Stimulated activated CD4-positive, alpha-beta T cell treated with anti-CD3 and anti-CD28 coated beads, Interleukin-2, amount 100 ng/mL, for 48 hours (primary cell): ENCODE data around the gene F5.
A peak's percentile ranks its signal among the peaks of the same experiment; 100 is the strongest.
"Not testable (repeated sequence)": the region's sequence is repeated elsewhere in the genome, so short reads cannot be mapped to it uniquely, and the experiment has no call there.

Source experiments
- DNase-seq, 2 donors: peaks; one replicate each; pipeline ENCODE4 v3.0.0-alpha.2; 2020

The F5 gene

DNA sequence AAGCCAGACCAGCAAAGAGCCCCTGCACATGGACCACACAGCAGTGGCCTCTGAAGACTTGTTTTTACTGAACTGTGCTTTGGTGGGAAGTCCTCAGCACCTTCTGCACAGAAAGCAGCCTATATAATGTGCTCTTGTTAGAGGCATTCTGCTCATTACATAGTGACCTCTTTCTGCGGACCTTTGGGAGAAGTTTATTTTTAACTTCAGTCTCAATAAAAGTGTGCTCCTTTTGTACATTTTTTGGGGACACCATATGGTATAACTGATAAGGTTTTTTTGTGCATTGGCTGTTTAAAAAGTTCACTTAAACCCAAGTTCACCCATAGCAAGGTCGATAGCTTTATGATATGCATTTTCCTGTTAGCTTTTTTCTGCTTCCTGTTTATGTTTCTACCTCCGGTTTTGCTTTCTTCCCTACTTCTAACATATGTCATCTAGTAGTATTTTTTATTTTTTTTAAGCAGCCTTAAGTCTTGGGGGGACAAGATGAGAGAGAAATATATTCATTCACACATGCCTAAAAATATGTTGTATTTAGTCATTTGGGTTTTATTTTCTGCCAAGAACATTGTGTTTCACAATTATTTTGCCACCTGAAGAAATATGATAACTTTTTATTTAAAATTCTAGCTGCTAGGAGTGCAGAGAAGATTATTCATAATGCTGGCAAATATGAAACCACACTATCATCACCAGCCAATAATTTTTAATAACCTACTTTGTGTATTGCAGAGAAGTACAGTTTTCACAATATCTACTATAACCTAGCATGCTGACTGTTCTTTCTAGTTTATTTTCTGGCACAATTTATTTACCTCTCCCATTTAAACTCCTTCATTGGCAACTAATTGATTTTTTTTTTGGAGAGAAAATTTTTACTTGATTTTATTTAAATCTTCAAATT is 77.6 kb downstream of the F5 start:
- DNase-seq: no peak

- no peak for DNase-seq
These were observed 78.9 kb downstream of the F5 start for GRCh38 chr1:169507413-169507812.

DNA sequence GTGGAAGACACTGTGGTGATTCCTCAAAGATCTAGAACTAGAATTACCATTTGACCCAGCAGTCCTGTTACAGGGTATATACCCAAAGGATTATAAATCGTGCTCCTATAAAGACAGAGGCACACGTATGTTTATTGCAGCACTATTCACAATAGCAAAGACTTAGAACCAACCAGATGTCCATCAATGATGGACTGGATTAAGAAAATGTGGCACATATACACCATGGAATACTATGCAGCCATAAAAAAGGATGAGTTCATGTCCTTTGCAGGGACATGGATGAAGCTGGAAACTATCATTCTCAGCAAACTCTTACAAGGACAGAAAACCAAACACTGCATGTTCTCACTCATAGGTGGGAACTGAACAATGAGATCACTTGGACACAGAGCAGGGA is 82.7 kb downstream of the F5 start:
- DNase-seq: not testable (repeated sequence)

DNA sequence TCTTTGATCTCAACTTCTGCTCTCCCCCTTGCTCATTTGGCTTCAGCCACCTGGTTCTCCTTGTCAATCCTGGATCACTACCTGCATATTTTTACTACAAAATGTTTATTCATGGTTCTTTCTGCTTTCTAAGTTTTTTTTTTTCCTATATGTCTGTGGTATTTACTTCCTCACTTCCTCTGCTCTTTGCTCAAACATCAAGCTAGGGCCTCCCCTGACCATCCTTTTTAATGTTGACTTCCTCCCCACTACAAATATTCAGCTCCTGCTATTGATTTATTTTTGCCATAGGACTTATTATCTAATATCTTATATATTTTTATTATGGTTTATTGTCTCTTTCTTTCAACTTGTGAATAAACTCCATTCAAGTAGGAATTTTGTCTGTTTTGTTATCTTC is 86.5 kb downstream of the F5 start:
- no peak for DNase-seq

DNA sequence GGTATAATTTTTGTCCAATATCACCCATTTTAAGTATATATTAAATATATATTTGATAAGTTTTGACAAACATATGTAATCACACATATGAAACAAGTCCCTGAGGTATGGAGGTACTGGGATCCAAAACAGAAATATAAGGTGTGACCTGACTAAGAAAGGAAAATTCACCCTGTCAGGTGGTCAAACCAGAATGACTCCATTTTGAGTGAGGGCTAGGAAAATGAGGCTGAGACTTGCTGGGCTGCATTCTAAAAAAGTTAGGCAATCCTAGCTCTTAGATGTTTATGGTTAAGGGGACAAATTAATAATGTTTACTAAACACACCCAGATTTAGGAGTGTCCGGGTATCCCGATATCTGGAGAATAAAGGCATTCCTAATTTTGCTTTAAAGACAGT is 89.0 kb downstream of the F5 start:
- no peak for DNase-seq

GRCh38 chr1:169495916-169496315 is 90.4 kb downstream of the F5 start:
- DNase-seq: no peak

- DNase-seq: no peak
These were observed 91.1 kb downstream of the F5 start for GRCh38 chr1:169495046-169495775.

DNA sequence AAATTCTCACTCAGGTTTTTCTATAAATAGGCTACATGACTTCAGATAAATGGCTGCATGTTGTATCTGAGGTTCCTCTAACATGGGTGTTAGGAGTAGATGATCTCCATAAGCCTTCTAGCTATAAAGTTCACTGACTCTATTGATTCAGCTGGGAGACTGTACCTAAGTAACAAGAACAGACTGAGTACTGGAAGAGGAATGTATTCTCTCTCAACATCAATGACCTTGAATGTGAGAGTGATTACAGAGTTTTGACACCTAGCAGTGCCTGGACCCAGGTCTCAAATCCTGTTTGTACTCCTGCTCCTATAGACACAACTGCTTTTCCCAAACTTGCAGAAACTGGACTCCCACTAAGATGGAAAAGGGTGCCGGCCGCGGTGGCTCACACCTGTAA is 91.9 kb downstream of the F5 start:
- DNase-seq: no peak

GRCh38 chr1:169493251-169493650 is 93.0 kb downstream of the F5 start:
- DNase-seq: no peak

GRCh38 chr1:169491845-169492281 is 94.4 kb downstream of the F5 start:
- peak; percentile 18 to 35 for DNase-seq

DNA sequence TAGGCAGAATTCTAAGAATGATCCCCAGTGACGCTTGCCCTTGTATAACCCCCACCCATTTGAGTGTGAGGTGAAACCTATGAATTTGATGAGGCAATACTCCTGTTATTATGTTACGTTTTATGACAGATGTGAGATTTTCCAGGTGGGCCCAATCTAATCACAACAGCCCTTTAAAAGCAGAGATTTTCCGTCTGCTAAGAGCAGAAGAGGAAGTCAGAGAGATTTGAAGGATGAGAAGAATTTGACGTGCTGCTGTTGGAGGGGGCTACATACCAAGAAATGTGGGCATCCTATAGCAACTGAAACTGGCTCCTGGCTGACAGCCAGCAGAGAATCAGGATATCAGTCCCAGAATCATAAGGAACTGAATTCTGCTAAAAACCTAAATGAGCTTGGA is 98.1 kb downstream of the F5 start:
- no peak for DNase-seq

DNA sequence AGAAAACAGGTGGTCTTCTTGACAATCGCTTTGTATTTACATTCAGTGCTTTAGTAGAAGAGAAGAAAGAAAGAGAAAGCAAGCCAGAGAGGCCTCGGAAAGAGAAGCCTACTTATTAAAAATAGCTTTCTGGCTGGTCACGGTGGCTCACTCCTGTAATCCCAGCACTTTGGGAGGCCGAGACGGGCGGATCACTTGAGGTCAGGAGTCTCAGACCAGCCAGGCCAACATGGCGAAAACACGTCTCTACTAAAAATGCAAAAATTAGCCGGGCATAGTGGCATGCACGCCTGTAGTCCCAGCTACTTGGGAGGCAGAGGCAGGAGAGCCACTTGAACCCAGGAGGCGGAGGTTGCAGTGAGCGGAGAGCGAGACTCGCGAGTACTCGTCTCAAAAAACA is 98.7 kb downstream of the F5 start:
- DNase-seq: no peak

DNA sequence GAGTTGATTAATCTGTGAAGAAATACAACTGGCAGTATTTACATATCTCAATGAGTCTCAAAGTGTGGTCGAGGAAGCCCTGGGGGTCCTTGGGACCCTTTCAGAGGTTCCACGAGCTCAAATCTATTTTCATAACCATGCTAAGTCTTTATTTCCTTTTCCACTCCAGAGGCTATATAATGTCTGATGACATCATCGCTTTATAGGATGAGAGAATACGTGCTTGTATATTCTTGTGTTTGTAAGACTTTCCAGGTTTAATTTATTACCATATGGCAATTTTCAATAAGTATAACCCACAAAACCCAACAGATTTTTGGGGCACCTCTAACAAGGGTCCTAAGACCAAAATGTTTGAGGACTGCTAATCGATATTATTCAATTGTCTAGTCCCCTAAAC is 99.1 kb downstream of the F5 start:
- DNase-seq: no peak

DNA sequence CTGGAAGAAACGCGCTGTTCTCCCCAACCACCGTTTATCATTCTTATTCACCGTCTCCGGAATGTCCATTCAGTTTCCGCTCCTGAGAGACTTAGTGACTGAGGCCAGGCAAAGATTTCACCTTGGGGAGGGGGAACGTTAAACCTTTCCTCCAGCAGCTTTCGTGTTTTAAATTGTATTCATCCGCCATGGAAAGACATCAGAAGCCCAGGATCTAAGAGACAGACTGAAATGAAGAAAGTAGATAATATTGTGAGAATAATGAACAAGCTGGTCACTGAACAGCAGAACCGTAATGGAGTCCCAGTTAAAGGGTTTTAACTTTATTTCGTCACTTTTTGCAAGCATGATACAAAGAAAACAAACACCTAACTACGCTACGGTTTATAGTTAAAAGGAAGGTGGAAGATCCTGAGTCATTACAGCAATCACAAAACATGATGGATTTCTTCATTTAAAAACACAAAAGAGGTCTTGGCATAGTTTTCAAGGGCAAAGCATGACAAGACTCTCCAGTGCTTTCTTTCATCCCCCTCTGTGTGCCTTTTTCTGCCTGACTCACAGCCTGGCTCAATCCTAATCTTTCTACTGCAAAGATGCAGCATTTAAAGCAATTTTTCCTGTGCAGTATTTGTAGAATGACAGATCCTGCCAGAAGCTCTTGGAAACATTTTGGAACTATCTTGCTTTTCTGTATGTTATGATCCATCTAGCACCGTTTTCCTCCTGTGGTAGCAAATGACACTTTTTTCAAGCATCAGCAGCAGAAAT is 99.8 kb downstream of the F5 start:
- no peak for DNase-seq

DNA sequence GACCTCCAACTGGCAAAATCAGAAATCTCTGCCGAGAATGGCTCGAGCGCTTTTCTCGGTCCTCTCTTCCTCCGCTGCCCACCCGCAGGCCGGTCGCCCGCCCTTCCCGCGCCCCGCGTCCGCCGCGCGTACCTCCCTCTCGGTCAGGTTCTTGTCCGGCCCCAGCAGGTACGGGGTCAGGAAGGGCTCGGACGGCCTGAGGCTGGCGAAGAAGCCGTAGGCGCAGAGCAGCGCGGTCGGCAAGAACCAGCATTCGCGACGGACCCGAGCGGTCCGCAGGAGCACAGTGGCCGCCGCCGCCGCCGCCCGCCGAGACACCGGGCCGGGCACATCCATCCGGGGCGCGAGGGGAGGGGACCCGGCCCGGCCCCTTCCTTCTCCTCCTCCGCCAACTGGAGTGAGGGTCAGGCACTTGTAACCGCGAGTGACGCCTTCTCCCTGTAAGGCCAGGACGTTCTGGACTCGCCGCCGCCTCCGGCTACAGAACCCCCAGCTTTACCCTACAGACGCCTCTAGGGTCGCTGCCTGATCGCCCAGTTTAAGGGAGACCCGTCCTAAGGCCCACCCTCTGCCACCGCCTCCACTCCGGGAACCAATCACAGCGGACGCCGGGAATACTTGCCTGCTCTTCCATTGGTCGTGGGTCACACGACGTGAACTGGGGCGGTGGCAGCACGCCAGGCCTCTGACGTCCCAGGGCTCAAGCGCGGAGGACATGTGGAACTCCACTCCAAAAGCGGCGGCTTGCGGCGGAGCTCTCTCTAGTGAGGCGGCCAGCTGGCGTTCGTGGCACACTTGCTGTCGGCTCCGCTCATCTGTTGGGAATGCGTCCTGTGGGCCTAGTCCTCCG is 100.6 kb downstream of the F5 start, which contains the start of gene SLC19A2:
SLC19A2 (minus strand) TSS at position 514 of the 850 bp plus-strand sequence; CDS start at position 336, 178 bp downstream.
- peak; percentile 85 for DNase-seq

DNA sequence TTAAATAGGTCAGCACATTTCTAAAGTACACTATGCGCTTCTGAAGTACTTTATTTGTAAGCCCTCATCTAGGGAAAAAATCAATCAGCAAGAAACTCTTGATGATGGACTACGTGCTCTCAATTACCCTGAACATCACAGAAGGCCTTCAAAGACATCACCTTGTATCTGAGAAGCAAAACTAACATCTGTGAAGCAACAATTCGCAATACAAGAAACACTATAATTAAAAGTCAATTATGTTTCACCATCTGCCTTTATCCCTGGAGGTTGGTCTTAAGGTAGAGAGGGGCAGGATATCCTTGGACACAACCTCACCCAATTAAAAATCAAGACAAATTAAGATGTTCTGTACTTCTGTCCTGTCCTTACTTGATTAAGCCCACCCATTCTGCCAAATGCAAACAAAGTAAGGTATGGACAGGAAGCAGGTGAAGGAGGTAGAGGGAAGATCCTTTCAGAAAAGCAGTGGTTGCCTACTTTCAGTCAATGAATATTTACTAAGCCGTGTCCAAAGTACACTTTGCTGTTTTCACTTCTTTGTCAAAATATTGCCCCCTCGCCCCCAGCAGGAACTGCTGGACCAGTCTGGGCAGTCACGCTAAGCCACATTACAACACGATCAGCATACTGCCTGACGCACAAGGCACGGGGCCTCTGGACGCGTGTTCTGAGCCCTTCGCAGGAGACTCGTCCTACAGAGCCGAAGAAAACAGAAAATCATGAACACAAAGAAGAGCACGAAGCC is 101.4 kb downstream of the F5 start:
- DNase-seq: peak in 1 of 2 donors; percentile 18

- DNase-seq: no peak
These were observed 102.2 kb downstream of the F5 start for GRCh38 chr1:169484101-169484500.

- no peak for DNase-seq
These were observed 102.7 kb downstream of the F5 start for GRCh38 chr1:169483500-169483966.

GRCh38 chr1:169479363-169480066 is 106.8 kb downstream of the F5 start:
- no peak for DNase-seq

DNA sequence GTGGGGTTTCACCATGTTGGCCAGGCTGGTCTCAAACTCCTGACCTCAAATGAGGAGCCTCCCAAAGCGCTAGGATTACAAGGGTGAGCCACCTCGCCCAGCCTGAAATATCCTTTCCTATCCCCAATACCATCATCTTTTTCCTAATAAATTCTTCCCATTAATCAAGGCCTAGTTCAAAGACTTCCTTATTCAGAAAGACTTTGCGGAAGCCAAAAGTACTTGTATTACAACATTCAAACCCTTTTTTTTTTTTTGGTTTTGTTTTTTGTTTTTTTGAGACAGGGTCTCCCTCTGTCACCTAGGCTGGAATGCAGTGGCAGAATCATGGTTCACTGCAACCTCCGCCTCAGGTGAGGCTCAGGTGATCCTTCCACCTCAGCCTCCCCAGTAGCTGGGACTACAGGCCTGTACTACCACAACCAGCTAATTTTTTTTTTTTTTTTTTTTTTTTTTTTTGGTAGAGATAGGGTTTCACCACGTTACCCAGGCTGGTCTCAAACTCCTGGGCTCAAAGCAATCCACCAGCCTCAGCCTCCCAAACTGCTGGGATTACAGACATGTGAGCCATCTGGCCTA is 108.1 kb downstream of the F5 start:
- no peak for DNase-seq
